ENCODE results near the gene GART.

Gene GART

DNA sequence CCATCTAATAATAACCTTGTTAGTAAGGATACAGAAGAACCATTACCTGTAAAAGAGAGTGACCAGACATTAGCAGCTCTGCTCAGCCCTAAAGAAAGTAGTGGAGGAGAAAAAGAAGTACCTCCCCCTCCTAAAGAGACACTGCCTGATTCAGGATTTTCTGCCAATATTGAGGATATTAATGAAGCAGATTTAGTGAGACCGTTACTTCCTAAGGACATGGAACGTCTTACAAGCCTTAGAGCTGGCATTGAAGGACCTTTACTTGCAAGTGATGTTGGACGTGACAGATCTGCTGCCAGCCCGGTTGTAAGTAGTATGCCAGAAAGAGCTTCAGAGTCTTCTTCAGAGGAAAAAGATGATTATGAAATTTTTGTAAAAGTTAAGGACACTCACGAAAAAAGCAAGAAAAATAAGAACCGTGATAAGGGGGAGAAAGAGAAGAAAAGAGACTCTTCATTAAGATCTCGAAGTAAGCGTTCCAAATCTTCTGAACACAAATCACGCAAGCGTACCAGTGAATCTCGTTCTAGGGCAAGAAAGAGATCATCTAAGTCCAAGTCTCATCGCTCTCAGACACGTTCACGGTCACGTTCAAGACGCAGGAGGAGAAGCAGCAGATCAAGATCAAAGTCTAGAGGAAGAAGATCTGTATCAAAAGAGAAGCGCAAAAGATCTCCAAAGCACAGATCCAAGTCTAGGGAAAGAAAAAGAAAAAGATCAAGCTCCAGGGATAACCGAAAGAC is 12.5 kb upstream of the GART start:
- DNase-seq (ENCODE audit: low read depth in 1 of 2, low spot score in 1 of 2), result no peak

DNA sequence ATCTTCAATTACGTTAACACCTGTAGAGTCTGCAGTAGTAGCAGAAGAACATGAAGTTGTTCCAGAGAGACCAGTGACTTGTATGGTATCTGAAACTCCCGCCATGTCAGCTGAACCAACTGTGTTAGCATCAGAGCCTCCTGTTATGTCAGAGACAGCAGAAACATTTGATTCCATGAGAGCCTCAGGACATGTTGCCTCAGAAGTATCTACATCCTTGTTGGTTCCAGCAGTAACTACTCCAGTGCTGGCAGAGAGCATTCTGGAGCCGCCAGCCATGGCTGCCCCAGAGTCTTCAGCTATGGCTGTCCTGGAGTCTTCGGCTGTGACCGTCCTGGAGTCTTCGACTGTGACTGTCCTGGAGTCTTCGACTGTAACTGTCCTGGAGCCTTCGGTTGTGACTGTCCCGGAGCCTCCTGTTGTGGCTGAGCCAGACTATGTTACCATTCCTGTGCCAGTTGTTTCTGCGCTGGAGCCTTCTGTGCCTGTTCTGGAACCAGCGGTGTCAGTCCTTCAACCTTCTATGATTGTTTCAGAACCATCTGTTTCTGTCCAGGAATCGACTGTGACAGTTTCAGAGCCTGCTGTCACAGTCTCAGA is 11.2 kb upstream of the GART start:
- DNase-seq (ENCODE audit: low read depth in 1 of 2, low spot score in 1 of 2), result no peak

DNA sequence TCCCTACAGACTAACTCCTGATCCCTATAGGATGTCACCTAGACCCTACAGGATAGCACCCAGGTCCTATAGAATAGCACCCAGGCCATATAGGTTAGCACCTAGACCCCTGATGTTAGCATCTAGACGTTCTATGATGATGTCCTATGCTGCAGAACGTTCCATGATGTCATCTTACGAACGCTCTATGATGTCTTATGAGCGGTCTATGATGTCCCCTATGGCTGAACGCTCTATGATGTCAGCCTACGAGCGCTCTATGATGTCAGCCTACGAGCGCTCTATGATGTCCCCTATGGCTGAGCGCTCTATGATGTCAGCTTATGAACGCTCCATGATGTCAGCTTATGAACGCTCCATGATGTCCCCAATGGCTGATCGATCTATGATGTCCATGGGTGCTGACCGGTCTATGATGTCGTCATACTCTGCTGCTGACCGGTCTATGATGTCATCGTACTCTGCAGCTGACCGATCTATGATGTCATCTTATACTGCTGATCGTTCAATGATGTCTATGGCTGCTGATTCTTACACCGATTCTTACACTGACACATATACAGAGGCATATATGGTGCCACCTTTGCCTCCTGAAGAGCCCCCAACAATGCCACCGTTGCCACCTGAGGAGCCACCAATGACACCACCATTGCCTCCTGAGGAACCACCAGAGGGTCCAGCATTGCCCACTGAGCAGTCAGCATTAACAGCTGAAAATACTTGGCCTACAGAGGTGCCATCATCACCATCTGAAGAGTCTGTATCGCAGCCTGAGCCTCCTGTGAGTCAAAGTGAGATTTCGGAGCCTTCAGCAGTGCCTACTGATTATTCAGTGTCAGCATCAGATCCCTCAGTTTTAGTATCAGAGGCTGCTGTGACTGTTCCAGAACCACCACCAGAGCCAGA is 10.4 kb upstream of the GART start:
- DNase-seq (ENCODE audit: low read depth in 1 of 2, low spot score in 1 of 2), result no peak

DNA sequence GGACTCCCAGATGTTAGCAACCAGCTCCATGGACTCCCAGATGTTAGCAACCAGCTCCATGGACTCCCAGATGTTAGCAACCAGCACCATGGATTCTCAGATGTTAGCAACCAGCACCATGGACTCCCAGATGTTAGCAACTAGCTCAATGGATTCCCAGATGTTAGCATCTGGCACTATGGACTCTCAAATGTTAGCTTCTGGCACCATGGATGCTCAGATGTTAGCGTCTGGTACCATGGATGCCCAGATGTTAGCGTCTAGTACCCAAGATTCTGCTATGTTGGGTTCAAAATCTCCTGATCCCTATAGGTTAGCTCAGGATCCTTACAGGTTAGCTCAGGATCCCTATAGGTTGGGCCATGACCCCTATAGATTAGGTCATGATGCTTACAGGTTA is 9.7 kb upstream of the GART start:
- DNase-seq (ENCODE audit: low read depth in 1 of 2, low spot score in 1 of 2), result no peak

DNA sequence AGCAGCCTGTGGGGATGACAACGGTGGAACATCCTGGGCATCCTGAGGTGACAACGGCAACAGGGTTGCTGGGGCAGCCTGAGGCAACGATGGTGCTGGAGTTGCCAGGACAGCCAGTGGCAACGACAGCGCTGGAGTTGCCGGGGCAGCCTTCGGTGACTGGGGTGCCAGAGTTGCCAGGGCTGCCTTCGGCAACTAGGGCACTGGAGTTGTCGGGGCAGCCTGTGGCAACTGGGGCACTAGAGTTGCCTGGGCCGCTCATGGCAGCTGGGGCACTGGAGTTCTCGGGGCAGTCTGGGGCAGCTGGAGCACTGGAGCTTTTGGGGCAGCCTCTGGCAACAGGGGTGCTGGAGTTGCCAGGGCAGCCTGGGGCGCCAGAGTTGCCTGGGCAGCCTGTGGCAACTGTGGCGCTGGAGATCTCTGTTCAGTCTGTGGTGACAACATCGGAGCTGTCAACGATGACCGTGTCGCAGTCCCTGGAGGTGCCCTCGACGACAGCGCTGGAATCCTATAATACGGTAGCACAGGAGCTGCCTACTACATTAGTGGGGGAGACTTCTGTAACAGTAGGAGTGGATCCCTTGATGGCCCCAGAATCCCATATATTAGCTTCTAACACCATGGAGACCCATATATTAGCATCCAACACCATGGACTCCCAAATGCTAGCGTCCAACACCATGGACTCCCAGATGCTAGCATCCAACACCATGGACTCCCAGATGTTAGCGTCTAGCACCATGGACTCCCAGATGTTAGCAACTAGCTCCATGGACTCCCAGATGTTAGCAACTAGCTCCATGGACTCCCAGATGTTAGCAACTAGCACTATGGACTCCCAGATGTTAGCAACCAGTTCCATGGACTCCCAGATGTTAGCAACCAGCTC is 9.1 kb upstream of the GART start:
- no peak for DNase-seq (ENCODE audit: low read depth in 1 of 2, low spot score in 1 of 2)

DNA sequence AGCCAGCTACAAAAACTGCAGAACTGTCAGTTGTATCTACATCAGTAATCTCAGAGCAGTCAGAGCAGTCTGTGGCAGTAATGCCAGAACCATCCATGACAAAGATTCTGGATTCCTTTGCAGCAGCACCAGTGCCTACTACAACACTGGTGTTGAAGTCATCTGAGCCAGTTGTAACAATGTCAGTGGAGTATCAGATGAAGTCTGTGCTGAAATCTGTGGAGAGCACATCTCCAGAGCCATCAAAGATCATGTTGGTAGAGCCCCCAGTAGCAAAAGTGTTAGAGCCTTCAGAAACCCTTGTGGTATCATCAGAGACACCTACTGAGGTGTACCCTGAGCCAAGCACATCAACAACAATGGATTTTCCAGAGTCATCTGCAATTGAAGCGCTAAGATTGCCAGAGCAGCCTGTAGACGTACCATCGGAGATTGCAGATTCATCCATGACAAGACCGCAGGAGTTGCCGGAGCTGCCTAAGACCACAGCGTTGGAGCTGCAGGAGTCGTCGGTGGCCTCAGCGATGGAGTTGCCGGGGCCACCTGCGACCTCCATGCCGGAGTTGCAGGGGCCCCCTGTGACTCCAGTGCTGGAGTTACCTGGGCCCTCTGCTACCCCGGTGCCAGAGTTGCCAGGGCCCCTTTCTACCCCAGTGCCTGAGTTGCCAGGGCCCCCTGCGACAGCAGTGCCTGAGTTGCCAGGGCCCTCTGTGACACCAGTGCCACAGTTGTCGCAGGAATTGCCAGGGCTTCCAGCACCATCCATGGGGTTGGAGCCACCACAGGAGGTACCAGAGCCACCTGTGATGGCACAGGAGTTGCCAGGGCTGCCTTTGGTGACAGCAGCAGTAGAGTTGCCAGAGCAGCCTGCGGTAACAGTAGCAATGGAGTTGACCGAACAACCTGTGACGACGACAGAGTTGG is 8.2 kb upstream of the GART start:
- no peak for DNase-seq (ENCODE audit: low read depth in 1 of 2, low spot score in 1 of 2)

DNA sequence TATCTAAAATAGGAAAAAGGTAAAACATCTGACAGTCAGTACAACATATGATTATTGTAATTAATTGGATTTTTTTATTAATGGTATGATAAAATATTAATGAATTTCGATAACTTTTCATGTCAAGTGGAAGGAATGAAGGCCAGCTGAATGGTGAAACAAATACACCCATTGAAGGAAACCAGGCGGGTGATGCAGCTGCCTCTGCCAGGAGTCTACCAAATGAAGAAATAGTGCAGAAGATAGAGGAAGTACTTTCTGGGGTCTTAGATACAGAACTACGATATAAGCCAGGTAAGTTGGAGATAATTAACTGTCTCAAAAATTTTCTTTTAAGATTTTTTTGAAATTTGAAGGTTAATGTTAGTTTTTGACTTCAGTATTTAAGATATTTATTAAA is 4.2 kb upstream of the GART start:
- no peak for DNase-seq (ENCODE audit: low read depth in 1 of 2, low spot score in 1 of 2)

DNA sequence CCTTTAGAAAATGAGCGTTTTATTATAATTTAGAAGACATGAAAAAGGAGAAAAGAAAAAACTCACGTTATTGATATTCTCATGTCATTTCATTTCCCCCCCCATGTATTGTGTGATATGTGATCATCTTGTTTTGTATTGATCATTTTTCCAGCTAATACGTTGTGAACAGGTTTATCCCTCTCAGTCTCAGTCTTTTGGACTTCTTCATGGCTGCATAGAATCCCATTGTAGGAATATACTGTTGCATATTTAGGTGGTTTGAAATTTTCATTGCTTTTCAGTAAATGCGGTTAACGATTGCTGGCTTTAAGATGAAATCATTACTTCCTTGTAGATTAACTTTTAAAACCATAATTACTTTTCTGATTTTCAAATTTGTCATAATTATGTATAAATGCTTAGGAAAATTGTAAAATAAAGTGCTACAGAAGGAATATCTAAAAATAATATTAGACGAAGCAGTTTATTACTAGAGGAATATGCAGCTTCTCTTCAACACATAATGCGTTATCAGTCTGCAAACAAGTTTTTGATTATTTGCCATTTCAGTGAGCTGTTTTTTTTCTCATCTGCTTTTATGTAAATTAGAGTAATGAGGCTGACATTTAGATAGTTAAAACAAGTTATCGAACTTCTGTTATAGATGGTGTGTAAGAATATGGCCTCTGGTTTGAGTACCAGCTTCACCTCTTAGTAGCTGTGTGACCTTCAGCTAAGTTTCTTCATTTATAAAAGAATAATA is 2.7 kb upstream of the GART start:
- DNase-seq (ENCODE audit: low read depth in 1 of 2, low spot score in 1 of 2), result no peak

DNA sequence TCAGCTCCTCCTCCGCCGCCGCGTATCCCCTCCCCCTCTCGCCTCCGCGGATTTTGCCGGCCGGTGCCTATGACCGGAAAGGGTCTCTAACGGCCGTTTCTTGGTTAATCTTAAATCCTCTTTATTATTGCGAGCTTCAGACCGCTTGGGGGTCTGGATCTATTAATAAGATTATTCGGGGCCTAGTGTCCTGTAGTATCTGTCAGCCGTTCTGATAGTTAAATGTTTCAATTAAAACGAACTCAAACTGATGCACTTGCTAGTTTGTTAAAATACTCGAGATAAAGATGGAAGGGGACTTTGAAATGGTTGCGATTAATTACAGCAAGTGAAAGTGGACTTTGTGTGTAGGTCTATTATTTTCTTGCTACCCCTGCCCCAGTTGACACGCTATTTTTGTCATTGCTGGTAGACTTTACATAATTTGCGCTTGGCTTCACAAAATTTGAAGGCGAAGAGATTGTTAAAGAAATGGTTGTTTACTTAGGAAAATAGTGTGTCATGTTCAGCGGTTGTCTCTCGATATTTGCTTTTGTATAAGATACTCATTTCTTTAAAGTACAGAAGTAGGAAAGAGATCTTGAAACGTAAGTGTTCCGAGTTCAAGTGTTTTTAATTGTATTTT is 1.7 kb upstream of the GART start:
- DNase-seq (ENCODE audit: low read depth in 1 of 2, low spot score in 1 of 2), result peak in 1 of 2 donors; percentile 51

DNA sequence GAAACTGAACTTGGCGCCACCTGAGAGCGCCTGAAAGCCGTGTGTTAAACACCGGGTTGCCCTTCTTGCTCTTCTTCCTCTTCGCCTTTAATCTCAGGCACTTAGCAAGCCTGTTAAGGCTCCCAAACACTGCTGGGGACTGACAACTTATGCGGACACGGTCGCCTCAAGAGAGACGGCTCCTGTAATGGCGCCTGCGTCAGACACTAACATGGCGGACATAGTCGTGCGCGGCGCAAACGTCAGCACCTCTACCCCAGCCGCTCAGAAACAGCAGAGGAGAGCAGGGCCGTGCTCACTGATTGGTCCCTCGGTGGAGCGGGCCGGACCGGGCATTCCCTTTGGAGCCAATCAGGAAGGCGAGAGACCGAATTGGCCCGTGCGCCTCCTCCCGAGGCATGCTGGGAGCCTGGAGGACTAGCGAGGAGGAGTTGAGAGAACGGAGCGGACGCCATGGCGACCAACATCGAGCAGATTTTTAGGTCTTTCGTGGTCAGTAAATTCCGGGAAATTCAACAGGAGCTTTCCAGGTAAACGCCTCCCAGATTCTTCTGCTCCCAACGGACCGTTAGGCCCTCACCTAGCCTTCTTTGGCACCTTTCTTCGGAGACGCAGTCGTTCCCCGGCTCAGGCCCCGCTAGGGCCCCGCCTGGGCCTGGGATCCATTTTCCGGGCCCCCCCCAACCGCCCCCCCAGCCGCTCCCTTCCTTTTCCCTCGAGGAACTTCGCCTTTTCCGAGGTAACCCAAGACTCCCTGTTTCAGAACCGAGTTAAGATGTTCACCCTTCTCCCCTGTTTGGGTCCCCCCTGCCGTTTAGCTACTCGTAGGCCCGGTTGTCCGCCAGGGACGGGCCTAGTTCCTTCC is 955 bp upstream of the GART start, which contains the start of gene SON:
SON (plus strand) TSS at position 399 of the 865 bp plus-strand sequence; CDS start at position 454, 55 bp downstream.
- DNase-seq (ENCODE audit: low read depth in 1 of 2, low spot score in 1 of 2), result peak; percentile 91 to 94

DNA sequence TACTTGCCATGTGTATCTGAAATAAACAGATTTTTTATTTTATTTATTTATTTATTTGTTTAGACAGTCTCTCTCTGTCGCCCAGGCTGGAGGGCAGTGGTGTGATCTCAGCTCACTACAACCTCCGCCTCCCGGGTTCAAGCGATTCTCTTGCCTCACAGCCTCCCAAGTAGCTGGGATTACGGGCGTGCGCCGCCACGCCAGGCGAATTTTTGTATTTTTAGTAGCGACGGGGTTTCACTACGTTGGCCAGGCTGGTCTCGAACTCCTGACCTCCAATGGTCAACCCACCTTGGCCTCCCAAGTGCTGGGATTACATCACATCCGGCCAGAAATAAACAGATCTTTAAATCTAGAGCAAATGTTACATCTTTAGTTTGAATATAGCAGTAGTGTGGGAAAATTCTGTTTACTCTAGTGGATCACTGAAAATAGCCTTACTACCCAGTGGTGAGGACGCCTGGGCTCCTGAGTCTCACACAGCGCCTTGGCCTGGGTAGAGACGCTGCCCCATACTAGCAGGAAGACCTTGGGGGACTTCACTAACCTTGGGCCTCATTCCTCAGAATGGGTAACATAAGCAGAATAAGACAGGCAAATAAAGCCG is 709 bp downstream of the GART start:
- DNase-seq (ENCODE audit: low read depth in 1 of 2, low spot score in 1 of 2), result no peak

DNA sequence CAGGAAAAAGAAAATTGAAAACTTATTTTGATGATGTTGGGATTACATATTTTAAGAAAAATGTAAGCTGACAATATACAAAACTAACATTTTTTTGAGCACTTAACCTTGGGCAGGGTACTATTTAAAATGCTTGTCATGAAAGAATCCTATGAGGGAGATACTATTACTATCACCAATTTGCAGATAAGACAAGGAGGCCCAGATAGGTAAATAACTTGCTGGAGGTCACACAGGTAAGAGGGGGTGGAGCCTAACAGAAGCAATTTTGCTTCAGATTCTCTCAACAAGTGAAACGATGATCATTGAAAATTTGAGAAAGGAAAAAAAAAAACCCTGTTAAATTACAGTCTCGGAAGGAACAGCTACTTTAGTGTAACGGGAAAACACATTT is 1.2 kb downstream of the GART start:
- no peak for DNase-seq (ENCODE audit: low read depth in 1 of 2, low spot score in 1 of 2)

DNA sequence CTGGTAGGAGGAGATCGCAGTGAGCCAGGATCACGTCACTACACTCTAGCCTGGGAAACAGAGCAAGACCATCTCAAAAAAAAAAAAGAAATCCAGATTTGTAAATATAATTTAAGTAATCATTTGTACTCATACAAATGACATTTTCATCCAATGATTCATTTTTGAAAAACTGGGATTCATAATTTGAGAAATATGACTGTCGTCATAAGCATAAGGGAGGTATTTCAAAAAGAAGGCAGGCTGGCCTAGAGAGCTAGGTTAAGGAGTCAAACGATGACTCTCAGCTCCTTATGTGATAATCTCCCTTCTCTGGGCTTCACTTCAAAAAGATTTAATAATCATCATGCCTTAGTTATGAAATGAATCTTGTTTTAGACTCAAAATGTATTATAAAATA is 2.3 kb downstream of the GART start:
- DNase-seq (ENCODE audit: low read depth in 1 of 2, low spot score in 1 of 2), result no peak

DNA sequence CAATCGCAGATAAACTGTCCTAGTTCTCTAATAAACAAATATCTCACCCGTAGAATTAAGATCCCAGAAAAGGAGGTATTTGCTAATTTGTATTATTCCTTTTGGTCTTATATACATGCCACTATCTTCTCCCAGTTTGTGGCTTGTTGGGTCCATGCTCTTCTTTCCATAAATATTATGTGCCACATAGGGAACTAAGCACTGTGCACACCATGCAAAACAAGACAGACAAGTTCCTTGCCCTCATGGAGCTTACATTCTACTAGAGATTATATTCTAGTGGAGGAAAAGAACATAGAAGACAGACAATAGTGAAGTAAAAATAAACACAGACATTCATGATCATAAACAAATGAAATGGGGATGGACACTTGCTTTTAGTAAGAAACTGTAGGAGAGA is 4.7 kb downstream of the GART start:
- DNase-seq (ENCODE audit: low read depth in 1 of 2, low spot score in 1 of 2), result no peak

DNA sequence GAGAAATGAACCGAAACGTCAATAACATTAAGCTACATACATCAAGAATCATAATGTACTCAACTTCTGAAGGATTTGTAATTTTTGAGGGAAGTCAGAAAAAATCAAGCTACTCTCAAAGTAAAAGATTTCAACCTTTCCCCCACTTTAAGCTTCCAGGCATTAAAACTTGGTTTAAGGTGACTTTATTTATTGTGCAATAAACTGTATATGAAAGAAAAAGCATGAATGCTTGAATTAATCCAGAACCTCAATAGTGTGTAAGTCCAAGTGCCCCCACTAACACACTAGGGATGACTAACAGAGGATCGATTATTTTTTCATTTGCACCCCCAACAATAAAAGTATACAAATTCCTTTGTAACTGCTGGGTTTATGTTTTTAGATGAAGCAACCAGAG is 10.9 kb downstream of the GART start:
- DNase-seq (ENCODE audit: low read depth in 1 of 2, low spot score in 1 of 2), result no peak

DNA sequence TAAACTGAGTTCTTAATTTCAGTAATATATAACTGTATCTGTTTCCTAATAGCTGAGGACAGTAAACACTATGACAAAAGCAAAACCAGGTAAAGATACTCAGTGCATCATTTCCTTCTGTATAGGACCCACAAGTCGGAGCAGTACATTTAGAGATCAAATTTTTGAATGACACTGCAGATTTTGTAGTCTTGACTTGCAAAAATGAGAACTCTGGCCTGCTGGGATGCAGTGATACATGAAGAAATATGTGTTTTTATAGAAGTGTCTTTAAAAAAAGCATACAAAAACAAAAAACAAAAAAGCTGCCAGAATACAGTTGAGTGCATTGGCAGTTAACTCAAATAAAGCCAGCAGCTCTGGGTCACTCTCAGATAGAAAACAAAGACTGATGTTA is 19.0 kb downstream of the GART start:
- DNase-seq (ENCODE audit: low read depth in 1 of 2, low spot score in 1 of 2), result no peak

DNA sequence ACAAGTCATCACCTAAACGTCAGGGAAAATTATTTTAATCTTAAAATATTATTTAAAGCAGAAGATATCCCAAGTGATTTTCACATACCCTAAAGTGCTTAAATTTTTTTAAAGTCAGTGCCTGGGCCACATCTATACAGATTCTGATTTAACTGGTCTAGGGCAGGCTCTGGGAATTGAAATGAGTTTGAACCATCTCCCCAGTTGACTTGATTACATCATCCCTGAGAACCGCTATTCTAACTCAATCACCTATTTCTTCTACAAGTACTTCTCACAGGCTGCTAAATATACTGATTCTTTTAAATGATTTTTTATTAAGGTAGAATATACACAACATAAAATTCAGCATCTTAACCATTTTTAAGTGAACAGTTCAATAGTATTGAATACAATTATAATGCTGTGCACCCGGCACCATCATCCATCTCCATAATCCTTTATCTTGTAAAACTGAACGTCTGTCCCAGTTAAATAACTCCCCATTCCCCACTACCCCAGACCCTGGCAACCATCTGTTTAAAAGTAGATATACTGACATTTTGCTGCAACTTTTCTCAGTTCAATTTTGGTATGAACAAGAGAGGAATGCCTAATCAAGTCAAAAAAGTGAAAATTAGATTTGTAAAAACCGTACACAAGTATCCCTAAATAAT is 19.5 kb downstream of the GART start:
- no peak for DNase-seq (ENCODE audit: low read depth in 1 of 2, low spot score in 1 of 2)
